ENCODE data around the gene C12orf50.
A peak's percentile ranks its signal among the peaks of the same experiment; 100 is the strongest.
"Not testable (repeated sequence)": the region's sequence is repeated elsewhere in the genome, so short reads cannot be mapped to it uniquely, and the experiment has no call there.

Gene C12orf50, protein sequence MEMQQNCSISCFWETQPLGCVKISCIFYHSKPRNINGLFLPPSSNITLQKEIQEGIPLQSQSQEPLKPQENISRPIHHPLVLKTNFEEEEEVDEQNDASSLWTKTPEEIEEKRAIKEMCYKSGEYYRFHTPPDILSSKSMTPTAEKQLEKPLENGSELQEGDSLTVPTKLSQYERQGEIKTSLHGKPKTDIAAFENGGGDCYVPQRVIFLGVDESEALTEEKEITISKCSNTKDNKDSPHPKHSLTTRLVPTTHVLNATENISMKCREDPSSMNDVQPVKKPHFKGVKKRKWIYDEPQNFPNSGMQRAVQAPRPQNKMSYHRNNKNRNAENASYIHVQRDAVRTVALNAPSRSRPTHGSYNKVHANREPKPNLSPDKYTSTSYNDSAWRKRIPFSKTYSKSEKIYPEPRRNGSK

GRCh38 chr12:88029093-88029665 is at the start of gene C12orf50:
Gene C12orf50, minus strand, starts transcription at chr12:88029401. Its CDS starts 2,439 bp downstream, at chr12:88026962.
- DNase-seq: no peak

DNA sequence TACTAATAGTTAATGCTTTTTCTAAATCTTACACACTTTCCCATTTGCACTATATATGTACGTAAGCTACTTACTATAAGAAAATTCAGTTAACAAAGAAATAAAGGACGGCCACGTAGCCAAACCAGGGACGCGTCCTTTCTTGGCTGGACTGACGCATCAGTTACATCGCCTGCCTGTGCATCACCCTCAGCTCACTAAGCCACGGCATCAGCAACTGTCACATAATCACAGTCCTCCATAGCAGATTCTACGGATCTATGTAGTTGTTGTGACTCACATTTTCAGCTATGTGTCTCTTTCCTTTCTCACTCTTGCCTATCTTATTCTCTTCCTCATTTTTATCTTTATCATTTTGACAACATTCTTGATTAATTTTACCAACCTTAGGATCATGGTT is 38.1 kb upstream of the C12orf50 start:
- DNase-seq: no peak

GRCh38 chr12:88063375-88063774 is 34.2 kb upstream of the C12orf50 start:
- DNase-seq: no peak

GRCh38 chr12:88062474-88062873 is 33.3 kb upstream of the C12orf50 start:
- no peak for DNase-seq

DNA sequence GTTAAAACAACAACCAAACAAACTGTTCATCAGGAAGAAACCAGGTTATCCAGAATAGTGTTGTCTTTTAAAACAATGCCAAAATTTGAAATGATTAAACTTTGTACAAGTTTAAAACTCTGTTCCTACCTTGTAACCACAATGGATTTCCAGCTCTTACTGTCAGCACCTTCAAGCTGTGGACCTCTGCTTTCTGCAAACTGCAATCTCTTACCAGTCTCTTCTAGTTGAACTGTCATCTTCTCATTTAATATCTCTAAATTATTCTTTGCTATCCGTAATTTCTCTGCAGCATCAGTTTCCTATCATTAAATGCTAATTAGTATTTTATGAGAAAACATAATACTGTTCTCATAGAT is 29.5 kb upstream of the C12orf50 start:
- DNase-seq: no peak

DNA sequence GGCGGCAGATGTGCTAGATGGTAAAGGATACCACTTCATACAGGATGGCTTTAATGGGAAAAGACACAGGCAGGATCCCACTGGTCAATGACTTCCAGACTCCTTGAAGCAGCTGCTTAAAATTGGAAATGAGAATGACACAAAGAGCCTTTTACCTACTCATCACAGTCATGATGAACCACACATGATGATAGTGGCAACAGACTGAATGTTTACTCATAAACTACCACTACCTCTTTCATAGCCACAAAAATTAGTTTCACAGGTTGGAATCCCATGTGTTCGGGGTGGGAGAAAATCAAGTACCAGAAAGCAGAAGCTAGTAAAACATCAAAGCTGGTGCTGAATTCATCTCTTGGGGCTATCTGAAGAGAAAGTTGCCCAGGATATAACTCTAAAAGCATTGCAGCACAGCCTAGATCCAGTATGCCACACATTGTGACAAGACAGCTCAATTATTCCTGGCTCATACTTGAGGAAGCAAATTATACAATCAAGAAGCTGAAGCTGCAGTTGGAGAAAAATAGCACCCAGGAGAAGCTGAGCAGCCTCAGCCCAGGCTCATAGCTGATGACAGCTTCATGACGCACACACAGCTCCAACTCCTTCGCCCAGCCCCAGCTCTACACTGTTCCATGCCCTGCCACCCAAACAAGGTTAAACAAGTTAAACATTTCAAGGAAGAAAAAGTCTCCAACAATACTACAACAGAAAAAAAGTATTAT is 29.0 kb upstream of the C12orf50 start:
- DNase-seq: no peak

- DNase-seq: no peak
These were observed 27.4 kb upstream of the C12orf50 start for GRCh38 chr12:88056571-88056970.

- no peak for DNase-seq
These were observed 23.5 kb upstream of the C12orf50 start for GRCh38 chr12:88052686-88053085.

GRCh38 chr12:88044035-88044434 is 14.8 kb upstream of the C12orf50 start:
- DNase-seq: no peak

GRCh38 chr12:88037770-88038169 is 8.6 kb upstream of the C12orf50 start:
- DNase-seq: no peak

GRCh38 chr12:88036353-88036965 is 7.3 kb upstream of the C12orf50 start:
- no peak for DNase-seq

DNA sequence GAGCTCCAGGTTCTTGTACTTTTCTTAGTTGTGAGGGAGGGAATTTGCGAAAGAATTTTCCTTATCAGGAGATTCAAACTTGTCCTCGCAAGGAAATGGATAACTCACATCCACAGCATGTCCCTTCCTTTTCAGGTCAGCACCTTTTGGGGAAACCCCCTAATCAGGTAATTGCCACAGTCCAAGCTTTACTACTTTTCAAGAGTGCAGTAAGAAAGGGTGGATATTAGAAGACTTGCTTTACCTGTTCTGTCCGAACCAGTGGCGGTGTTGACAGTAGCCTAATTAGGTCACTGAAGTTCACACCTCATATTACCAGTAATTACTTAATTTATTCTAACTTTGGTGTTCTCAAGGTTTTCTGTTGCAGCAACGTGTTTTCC is 6.7 kb upstream of the C12orf50 start:
- no peak for DNase-seq

- peak; percentile 83 for DNase-seq
These were observed 6.2 kb upstream of the C12orf50 start for GRCh38 chr12:88035271-88035906.

- DNase-seq: not testable (repeated sequence)
These were observed 2.0 kb upstream of the C12orf50 start for GRCh38 chr12:88031161-88031560.

DNA sequence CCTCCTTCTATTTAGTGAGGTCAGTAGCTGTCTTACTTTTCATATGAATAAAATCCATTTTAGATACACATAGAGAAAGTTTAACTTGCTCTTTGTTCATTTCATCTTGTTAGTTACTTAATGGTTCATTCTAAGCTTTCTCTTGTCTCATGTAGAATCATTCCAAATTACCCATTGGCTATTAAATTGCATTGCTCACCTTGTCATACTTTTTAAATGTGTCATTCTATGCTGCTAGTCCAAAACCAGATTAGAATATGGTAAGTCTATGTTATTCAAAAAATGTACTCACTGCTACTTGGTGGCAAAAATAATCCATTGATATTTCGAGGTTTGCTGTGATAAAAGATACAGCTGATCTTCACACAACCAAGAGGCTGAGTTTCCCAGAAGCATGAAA is 3.0 kb downstream of the C12orf50 start:
- no peak for DNase-seq

GRCh38 chr12:88017964-88018363 is 11.2 kb downstream of the C12orf50 start:
- DNase-seq: no peak

DNA sequence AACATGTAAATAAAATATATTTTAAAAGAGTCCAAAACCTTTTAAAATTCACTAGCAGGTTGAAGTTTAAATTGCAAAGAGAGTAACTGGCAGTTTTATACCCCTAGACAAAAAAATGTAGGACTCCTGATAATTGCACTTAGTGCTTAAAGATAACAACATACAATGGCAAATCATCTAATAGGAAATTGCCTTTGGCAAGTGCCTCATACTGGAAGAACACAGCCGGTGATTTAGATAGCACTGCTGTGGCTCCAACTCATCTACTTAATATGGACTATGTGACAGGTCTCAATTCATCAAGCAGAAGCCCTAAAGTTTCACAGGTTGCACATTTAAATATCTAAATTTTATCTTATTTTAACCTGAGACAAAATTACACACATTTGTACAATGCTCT is 13.4 kb downstream of the C12orf50 start:
- no peak for DNase-seq

GRCh38 chr12:88011755-88012154 is 17.4 kb downstream of the C12orf50 start:
- DNase-seq: no peak

GRCh38 chr12:88006351-88006750 is 22.9 kb downstream of the C12orf50 start:
- no peak for DNase-seq

- no peak for DNase-seq
These were observed 27.9 kb downstream of the C12orf50 start for GRCh38 chr12:88001327-88001726.

- DNase-seq: peak; percentile 15
These were observed 33.5 kb downstream of the C12orf50 start for GRCh38 chr12:87995581-87996178.

DNA sequence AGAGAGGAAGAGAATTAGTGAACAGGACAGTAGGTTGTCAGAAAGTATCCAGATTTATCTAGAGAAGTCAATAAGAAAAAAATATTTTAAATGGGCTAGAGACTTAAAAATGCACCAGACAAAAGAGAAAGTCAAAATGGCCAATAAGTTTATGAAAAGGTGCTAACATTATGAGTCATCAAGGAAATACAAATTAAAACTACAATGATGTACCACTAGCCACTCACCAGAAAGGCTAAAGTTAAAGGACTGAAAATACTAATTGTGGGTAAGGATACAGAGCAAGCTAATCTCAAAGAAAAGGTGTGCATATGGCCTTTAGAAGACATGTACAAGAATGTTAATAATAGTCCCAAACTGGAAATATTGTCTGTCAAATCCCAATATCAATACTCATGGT is 37.7 kb downstream of the C12orf50 start:
- no peak for DNase-seq

DNA sequence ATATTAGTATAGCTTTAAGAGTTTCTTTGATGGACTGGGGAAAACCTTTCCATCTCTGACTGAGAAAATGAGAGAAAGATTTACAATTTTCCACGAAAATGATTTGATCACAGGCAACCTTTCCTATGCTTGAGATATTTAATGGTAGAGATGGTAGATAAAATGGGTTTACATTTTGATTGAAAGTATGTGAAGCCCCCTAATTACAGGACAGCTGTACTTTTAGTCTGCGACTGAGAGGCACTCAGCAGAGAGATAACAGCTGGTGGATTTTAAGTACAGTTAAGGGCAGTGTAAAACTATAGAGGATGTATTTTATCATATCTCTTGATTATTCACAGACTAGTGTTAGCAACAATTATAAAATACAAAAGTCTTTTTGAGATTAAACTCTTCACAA is 40.7 kb downstream of the C12orf50 start:
- DNase-seq: no peak
